ENCODE data around the gene BCKDK. TPM values are rescaled to one million over a fixed set of nuclear protein-coding genes. Genes with fewer than 3 reads are reported as not detected.
"Not testable (repeated sequence)": the region's sequence is repeated elsewhere in the genome, so short reads cannot be mapped to it uniquely, and the experiment has no call there.

BCKDK gene
- total and polyA plus RNA-seq, 12 donors, result 27.0 to 181 (median 80.1) TPM

GRCh38 chr16:31134091-31134571 lies 25.9 kb downstream of the BCKDK start:
- Histone ChIP-seq H3K4me3 (no peak overlapping the region), H3K9me3 (replicated peaks in 1 of 3) (no peaks in the 10 kb centered on the region), H3K27ac (peak overlapping the region in 1 of 5 donors; percentile 1), H3K27me3 (no peaks in the 10 kb centered on the region), H3K4me1 (replicated peaks in 1 of 2) (peaks cover 5 to 10% of the 10 kb centered on the region in 2 donors), H3K36me3 (replicated peaks in 1 of 2) (peaks cover 0 to 20% of the 10 kb centered on the region in 2 donors)
- intact Hi-C loops (cut with DNase I), result no loop called here
- peak in 1 of 7 donors; percentile 35 for DNase-seq
- WGBS, 4 donors, result 25 to 41% (median 37%) methylated on average over 3 to 5 of the region's 5 CpGs
- TF ChIP-seq CTCF (IDR thresholded peaks at IDR 0.05), result no peak
- no peak for TF ChIP-seq POLR2A (IDR thresholded peaks at IDR 0.05)

GRCh38 chr16:31134625-31135534 lies 26.7 kb downstream of the BCKDK start:
- TF ChIP-seq CTCF (IDR thresholded peaks at IDR 0.05) (peak in 1 of 6 experiments; percentile 14), POLR2A (IDR thresholded peaks at IDR 0.05) (no peak)
- H3K4me3 ChIP-seq, result no peak overlapping the region
- H3K27me3 ChIP-seq, result no peaks in the 10 kb centered on the region
- intact Hi-C loops (cut with DNase I), result no loop called here
- no peaks in the 10 kb centered on the region for H3K9me3 ChIP-seq (replicated peaks in 1 of 3)
- no peak overlapping the region for H3K27ac ChIP-seq
- peaks cover 7 to 11% of the 10 kb centered on the region in 2 donors for H3K4me1 ChIP-seq (replicated peaks in 1 of 2)
- H3K36me3 ChIP-seq (replicated peaks in 1 of 2), result peaks cover 0 to 12% of the 10 kb centered on the region in 2 donors
- DNase-seq, result peak in 2 of 7 donors; percentile 21 to 31
- WGBS, 4 donors, result 21 to 35% (median 34%) methylated on average over 14 to 18 of the region's 18 CpGs

GRCh38 chr16:31135535-31136286 lies 27.5 kb downstream of the BCKDK start, which contains the start of gene PRSS8:
Gene PRSS8 (minus strand): TSS chr16:31135727. CDS start chr16:31135498, 229 bp downstream.
- intact Hi-C loops (cut with DNase I), result no loop called here
- H3K4me3 ChIP-seq, result no peak within 1 kb of the TSS
- TF ChIP-seq POLR2A (IDR thresholded peaks at IDR 0.05) (no peak), CTCF (IDR thresholded peaks at IDR 0.05) (no peak)

GRCh38 chr16:31136287-31136662 lies 28.1 kb downstream of the BCKDK start:
- Histone ChIP-seq H3K4me1 (replicated peaks in 1 of 2) (peaks cover 10 to 16% of the 10 kb centered on the region in 2 donors), H3K4me3 (no peak overlapping the region), H3K27ac (no peak overlapping the region), H3K27me3 (no peaks in the 10 kb centered on the region), H3K36me3 (replicated peaks in 1 of 2) (peaks cover 0 to 4% of the 10 kb centered on the region in 2 donors), H3K9me3 (replicated peaks in 1 of 3) (no peaks in the 10 kb centered on the region)
- peak in 1 of 7 donors; percentile 16 for DNase-seq
- intact Hi-C loops (cut with DNase I), result no loop called here
- WGBS, 4 donors, result 88 to 94% (median 90%) methylated on average over 4 to 6 of the region's 6 CpGs
- TF ChIP-seq CTCF (IDR thresholded peaks at IDR 0.05), result no peak
- TF ChIP-seq POLR2A (IDR thresholded peaks at IDR 0.05), result no peak

More at GRCh38 chr16:31135535-31136286, 27.5 kb downstream of the BCKDK start, which contains the start of gene PRSS8:
- WGBS, 4 donors, result 41 to 67% (median 54%) methylated on average over 4 to 22 of the region's 22 CpGs
- H3K9me3 ChIP-seq (replicated peaks in 1 of 3), result no peaks in the 10 kb centered on the region
- no peaks in the 10 kb centered on the region for H3K27me3 ChIP-seq
- peak in 2 of 7 donors; percentile 26 for DNase-seq
- no peak within 1 kb of the TSS for H3K27ac ChIP-seq
- H3K36me3 ChIP-seq (replicated peaks in 1 of 2), result peaks cover 0 to 4% of the 10 kb centered on the region in 2 donors
- H3K4me1 ChIP-seq (replicated peaks in 1 of 2), result peaks cover 7 to 11% of the 10 kb centered on the region in 2 donors

- intact Hi-C loops (cut with DNase I); H3K9me3 ChIP-seq (replicated peaks in 1 of 3); H3K36me3 ChIP-seq (replicated peaks in 1 of 2); H3K27me3 ChIP-seq; H3K27ac ChIP-seq; H3K4me3 ChIP-seq: not testable (repeated sequence)
- H3K4me1 ChIP-seq (replicated peaks in 1 of 2), result peaks cover 17 to 23% of the 10 kb centered on the region in 2 donors
- 88 to 93% (median 89%) methylated on average over 20 of the region's 20 CpGs for WGBS, 4 donors
- DNase-seq, result peak in 1 of 7 donors; percentile 19
These were observed 28.8 kb downstream of the BCKDK start for GRCh38 chr16:31136822-31137499.
